ENCODE measurements around the gene NAV3.

NAV3 gene, protein sequence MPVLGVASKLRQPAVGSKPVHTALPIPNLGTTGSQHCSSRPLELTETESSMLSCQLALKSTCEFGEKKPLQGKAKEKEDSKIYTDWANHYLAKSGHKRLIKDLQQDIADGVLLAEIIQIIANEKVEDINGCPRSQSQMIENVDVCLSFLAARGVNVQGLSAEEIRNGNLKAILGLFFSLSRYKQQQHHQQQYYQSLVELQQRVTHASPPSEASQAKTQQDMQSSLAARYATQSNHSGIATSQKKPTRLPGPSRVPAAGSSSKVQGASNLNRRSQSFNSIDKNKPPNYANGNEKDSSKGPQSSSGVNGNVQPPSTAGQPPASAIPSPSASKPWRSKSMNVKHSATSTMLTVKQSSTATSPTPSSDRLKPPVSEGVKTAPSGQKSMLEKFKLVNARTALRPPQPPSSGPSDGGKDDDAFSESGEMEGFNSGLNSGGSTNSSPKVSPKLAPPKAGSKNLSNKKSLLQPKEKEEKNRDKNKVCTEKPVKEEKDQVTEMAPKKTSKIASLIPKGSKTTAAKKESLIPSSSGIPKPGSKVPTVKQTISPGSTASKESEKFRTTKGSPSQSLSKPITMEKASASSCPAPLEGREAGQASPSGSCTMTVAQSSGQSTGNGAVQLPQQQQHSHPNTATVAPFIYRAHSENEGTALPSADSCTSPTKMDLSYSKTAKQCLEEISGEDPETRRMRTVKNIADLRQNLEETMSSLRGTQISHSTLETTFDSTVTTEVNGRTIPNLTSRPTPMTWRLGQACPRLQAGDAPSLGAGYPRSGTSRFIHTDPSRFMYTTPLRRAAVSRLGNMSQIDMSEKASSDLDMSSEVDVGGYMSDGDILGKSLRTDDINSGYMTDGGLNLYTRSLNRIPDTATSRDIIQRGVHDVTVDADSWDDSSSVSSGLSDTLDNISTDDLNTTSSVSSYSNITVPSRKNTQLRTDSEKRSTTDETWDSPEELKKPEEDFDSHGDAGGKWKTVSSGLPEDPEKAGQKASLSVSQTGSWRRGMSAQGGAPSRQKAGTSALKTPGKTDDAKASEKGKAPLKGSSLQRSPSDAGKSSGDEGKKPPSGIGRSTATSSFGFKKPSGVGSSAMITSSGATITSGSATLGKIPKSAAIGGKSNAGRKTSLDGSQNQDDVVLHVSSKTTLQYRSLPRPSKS (N-terminal part only)

DNA sequence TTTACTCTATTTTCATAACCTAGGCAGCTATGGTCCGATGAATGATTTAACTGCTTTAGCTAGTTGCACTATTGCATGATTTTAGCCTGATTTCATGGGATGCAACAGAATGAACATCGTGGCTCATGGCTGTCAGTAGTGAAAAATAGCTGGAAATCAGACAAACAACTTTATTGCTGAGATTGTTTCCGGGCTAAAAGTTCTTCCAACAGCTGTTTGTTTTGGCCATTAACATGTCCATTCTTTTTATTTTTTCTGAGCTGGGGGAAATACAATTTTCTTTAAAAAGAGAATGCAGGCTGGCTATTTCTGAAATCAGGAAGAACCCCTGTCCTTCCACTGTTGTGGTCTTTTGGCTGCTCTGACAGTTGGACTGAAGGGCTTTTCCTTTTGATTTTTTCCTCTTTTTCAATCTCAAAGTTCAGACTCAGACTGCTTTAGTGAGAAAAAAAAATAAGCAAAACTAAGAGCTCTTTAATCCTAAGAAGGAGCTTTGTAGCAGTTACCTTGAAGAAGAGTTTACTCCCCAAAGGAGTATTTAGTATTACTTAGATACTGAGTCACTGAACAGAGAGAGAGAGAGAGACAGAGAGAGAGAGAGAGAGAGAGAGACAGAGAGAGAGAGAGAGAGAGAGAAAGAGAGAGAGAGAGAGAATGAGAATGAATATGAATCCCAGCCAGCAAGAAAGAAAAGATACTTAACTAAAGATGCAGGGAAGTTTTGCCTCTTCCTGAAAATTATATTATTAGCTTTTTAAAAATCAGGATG lies at the start of gene NAV3:
TSS of gene NAV3 (plus strand) at position 312 of the 769 bp plus-strand sequence. CDS start 568 bp downstream, outside the sequence.
- no peak within 1 kb of the TSS for H2AFZ ChIP-seq (ENCODE audit: low read depth, low read length)
- peaks cover 3% of the 10 kb centered on the region for H3K4me1 ChIP-seq (ENCODE audit: insufficient read depth, low read length)
- H3K36me3 ChIP-seq (ENCODE audit: insufficient read depth, low read length) = no peaks in the 10 kb centered on the region
- no peaks in the 10 kb centered on the region for H3K27me3 ChIP-seq (ENCODE audit: insufficient read depth, low read length)
- no peaks in the 10 kb centered on the region for H3K9me3 ChIP-seq (ENCODE audit: low read length)
- no peak within 1 kb of the TSS for H3K4me3 ChIP-seq (ENCODE audit: low read length)

DNA sequence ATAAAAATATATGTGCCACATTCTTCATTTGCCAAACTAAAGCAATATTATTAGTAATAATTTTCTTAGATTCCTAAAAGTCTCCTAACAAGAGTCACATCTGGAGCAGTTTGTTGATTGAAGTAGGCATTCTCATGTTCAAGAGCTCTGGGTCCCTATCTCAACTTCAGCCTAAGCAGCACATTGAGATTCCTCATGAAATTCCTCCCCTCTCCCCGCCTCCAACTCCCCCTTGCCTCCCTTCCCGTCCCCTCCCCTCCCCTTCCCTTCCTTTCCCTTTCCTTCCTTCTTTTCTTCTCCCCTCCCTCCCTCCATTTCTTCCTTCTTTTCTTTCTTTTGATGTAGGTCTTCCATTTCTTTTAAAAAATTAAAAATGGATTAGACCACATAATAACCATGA lies 48.7 kb upstream of the NAV3 start:
- H3K4me1 ChIP-seq (ENCODE audit: insufficient read depth, low read length) = no peaks in the 10 kb centered on the region

DNA sequence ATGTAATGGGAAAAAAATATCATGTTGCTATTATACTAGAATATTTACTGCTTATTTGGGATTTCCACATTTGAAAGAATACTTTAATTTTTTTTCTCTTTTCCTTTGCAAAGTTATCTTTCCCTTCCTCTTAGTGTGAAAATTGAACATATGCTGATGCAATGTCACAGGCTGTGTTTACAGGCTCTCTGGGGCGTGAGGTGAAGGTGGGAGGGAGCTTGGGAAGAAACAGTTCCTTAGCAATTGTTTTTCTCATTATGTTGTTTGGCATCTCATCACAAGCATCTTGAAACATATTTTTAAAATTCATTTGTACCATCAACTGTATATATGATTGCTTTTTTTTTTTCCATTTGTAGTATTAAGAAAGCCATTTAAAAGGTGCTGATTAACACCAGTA lies 47.9 kb upstream of the NAV3 start:
- H3K27me3 ChIP-seq (ENCODE audit: insufficient read depth, low read length) = no peaks in the 10 kb centered on the region
- H3K9me3 ChIP-seq (ENCODE audit: low read length) = no peaks in the 10 kb centered on the region
- no peaks in the 10 kb centered on the region for H3K36me3 ChIP-seq (ENCODE audit: insufficient read depth, low read length)
- H3K4me1 ChIP-seq (ENCODE audit: insufficient read depth, low read length) = no peaks in the 10 kb centered on the region
- no peak overlapping the region for H2AFZ ChIP-seq (ENCODE audit: low read depth, low read length)
- H3K4me3 ChIP-seq (ENCODE audit: low read length) = no peak overlapping the region

More for the DNA sequence above, 48.7 kb upstream of the NAV3 start:
- H3K4me3 ChIP-seq (ENCODE audit: low read length) = no peak overlapping the region
- H3K9me3 ChIP-seq (ENCODE audit: low read length) = no peaks in the 10 kb centered on the region
- H3K27me3 ChIP-seq (ENCODE audit: insufficient read depth, low read length) = no peaks in the 10 kb centered on the region
- no peak overlapping the region for H2AFZ ChIP-seq (ENCODE audit: low read depth, low read length)
- H3K36me3 ChIP-seq (ENCODE audit: insufficient read depth, low read length) = no peaks in the 10 kb centered on the region

DNA sequence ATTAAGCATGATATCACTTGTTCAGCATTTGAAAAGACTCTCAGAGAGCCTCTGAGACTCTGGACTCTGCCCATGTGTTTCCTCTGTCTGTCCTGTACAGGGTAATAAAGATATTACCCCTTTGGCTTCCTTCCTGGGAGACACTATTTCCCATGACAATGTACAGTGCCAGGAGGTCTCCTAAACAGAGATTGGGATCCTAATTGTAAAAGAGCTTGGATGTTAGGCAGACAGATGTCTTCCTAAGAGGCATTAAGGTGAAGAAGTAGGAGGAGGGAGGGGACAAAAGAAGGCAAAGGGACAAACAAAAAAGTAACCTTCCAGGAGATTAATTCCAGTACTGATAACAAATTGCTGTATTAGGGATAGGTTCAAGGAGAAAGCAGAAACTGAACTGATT lies 45.5 kb upstream of the NAV3 start:
- Histone ChIP-seq H3K36me3 (ENCODE audit: insufficient read depth, low read length) (no peaks in the 10 kb centered on the region), H3K9me3 (ENCODE audit: low read length) (no peaks in the 10 kb centered on the region), H3K27me3 (ENCODE audit: insufficient read depth, low read length) (no peaks in the 10 kb centered on the region), H3K4me1 (ENCODE audit: insufficient read depth, low read length) (no peaks in the 10 kb centered on the region), H3K4me3 (ENCODE audit: low read length) (no peak overlapping the region), H2AFZ (ENCODE audit: low read depth, low read length) (no peak overlapping the region)

DNA sequence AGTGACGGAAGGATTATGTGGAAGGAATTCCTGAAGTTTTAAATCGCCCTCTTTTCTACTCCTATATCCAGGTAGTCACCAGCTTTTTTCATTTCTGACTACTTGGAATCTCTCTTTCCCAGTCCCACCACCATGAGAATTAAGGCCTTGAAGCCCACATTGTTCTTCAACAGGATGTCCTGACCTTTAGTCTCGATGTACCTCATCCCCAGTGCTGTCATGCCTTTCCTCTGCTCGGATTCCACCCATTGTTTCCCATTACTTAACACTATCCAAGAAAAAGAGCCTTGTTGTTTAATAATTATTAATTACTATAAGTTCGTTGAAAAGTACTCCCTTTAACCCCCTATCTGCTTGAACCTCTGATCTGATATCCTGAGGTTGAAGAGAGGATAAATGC lies 44.0 kb upstream of the NAV3 start:
- H3K36me3 ChIP-seq (ENCODE audit: insufficient read depth, low read length) = no peaks in the 10 kb centered on the region
- H3K9me3 ChIP-seq (ENCODE audit: low read length) = no peaks in the 10 kb centered on the region
- H3K4me3 ChIP-seq (ENCODE audit: low read length) = no peak overlapping the region
- no peak overlapping the region for H2AFZ ChIP-seq (ENCODE audit: low read depth, low read length)
- no peaks in the 10 kb centered on the region for H3K27me3 ChIP-seq (ENCODE audit: insufficient read depth, low read length)
- H3K4me1 ChIP-seq (ENCODE audit: insufficient read depth, low read length) = no peaks in the 10 kb centered on the region

DNA sequence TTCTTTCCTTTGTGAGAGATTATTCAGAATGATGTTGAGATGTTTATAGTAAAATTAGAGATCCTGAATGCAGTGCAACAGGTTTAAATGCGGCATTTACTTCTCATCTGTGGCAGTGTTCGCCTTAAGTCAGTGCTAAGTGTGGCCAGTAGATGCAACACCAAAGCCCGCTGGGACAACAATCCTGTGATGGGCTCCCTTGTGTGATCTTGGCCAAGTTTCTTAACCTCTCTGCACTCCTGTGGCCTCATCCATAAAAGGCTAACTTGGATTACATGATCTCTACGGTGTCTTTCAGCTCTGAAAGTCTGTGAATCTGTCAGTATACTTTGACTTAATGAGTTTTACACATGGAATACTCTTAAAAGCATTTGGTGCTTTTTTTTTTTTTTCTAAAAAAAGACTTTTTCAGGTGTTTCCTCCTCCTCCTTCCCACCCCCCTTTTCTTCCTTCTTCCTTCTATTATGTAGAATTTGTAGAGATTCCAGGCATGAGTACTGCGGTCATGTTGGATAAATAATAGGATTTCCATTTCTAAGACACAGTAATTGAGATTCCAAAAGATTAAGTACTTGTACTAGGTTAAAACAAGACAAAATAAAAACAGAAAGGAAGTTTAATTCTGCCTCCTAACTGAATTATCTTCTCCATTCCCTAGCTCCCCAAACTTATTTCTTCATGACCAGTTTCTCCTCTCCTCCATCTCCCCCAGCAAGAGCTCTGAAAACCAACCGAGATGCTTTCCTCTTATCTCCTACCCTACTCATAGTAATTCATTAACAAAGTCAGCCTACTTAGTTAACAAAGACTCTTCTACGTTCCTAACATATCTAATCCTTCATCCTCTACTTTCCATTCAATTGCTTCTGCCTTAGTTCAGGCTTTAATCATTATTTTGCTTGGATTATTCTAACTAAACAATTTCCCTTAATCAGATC lies 42.2 kb upstream of the NAV3 start:
- no peaks in the 10 kb centered on the region for H3K36me3 ChIP-seq (ENCODE audit: insufficient read depth, low read length)
- no peak overlapping the region for H3K4me3 ChIP-seq (ENCODE audit: low read length)
- H3K4me1 ChIP-seq (ENCODE audit: insufficient read depth, low read length) = no peaks in the 10 kb centered on the region
- no peaks in the 10 kb centered on the region for H3K27me3 ChIP-seq (ENCODE audit: insufficient read depth, low read length)
- no peaks in the 10 kb centered on the region for H3K9me3 ChIP-seq (ENCODE audit: low read length)
- H2AFZ ChIP-seq (ENCODE audit: low read depth, low read length) = no peak overlapping the region

DNA sequence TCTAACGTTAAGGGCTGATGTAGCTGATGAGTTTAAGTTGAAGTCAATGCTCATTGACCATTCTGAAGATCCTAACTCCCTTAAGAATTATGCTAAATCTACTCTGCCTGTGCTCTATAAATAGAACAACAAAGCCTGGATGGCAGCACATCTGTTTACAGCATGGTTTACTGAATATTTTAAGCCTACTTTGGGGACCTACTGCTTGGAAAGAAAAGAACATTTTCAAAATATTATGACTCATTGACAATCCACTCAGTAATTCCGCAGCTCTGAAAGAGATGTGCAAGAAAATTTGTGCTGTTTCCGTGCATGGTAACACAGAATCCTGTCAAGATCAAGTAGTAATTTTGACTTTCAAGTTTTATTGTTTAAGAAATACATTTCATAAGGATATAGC lies 35.0 kb upstream of the NAV3 start:
- H2AFZ ChIP-seq (ENCODE audit: low read depth, low read length) = no peak overlapping the region
- H3K36me3 ChIP-seq (ENCODE audit: insufficient read depth, low read length) = no peaks in the 10 kb centered on the region
- no peaks in the 10 kb centered on the region for H3K4me1 ChIP-seq (ENCODE audit: insufficient read depth, low read length)
- H3K4me3 ChIP-seq (ENCODE audit: low read length) = no peak overlapping the region
- no peaks in the 10 kb centered on the region for H3K9me3 ChIP-seq (ENCODE audit: low read length)
- no peaks in the 10 kb centered on the region for H3K27me3 ChIP-seq (ENCODE audit: insufficient read depth, low read length)

DNA sequence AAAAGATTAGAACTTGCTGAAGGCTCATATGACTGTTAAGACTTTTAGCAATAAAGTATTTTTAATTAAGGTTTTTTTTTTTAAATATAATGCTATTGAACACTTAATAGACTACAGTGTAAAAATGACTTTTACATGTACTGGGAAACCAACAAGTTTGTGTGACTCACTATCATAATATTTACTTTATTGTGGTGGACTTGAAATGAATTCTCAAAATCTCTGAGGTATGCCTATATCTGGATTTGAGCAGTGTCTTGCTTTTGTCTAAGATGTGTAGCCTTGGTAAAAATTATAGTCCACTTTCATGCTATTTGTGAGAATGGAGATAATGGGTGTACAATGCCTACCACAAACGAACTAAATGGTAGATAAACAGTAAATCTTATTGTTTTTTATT lies 33.9 kb upstream of the NAV3 start:
- Histone ChIP-seq H3K36me3 (ENCODE audit: insufficient read depth, low read length) (no peaks in the 10 kb centered on the region), H3K4me1 (ENCODE audit: insufficient read depth, low read length) (no peaks in the 10 kb centered on the region), H3K27me3 (ENCODE audit: insufficient read depth, low read length) (no peaks in the 10 kb centered on the region), H3K9me3 (ENCODE audit: low read length) (no peaks in the 10 kb centered on the region), H3K4me3 (ENCODE audit: low read length) (no peak overlapping the region), H2AFZ (ENCODE audit: low read depth, low read length) (no peak overlapping the region)

DNA sequence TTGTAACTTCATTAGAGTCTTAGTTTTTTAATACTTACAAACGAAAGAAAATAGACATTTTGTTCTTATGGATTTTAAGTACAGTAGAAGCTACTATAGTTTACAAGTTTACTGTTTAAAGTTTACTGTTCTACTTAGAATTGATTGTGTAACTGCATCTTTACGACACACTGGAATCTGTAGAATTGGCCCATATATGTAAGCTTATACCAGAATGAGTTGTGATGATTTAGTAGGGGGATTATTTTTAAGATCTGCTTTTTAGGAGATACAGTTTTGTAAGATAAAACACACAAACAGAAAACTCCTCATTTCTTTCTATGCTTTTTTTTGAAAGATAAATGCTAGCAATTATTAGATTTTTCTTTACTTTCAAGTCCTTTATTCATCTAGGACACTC lies 30.2 kb upstream of the NAV3 start:
- Histone ChIP-seq H2AFZ (ENCODE audit: low read depth, low read length) (no peak overlapping the region), H3K27me3 (ENCODE audit: insufficient read depth, low read length) (no peaks in the 10 kb centered on the region), H3K4me3 (ENCODE audit: low read length) (no peak overlapping the region), H3K9me3 (ENCODE audit: low read length) (no peaks in the 10 kb centered on the region), H3K4me1 (ENCODE audit: insufficient read depth, low read length) (no peaks in the 10 kb centered on the region), H3K36me3 (ENCODE audit: insufficient read depth, low read length) (no peaks in the 10 kb centered on the region)

DNA sequence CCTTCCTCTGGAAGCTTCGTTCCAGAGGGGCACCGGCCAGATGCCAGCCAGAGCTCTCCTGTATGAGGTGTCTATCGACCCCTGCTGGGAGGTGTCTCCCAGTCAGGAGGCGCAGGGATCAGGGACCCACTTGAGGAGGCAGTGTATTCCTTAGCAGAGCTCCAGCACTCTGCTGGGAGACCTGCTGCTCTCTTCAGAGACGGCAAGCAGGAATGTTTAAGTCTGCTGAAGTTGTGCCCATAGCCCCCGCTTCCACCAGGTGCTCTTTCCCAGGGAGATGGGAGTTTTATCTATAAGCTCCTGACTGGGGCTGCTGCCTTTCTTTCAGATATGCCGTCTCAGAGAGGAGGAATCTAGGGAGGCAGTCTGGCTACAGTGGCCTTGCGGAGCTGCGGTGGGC lies 22.2 kb upstream of the NAV3 start:
- H3K4me3 ChIP-seq (ENCODE audit: low read length) = no peak overlapping the region
- H2AFZ ChIP-seq (ENCODE audit: low read depth, low read length) = no peak overlapping the region
- no peaks in the 10 kb centered on the region for H3K36me3 ChIP-seq (ENCODE audit: insufficient read depth, low read length)

DNA sequence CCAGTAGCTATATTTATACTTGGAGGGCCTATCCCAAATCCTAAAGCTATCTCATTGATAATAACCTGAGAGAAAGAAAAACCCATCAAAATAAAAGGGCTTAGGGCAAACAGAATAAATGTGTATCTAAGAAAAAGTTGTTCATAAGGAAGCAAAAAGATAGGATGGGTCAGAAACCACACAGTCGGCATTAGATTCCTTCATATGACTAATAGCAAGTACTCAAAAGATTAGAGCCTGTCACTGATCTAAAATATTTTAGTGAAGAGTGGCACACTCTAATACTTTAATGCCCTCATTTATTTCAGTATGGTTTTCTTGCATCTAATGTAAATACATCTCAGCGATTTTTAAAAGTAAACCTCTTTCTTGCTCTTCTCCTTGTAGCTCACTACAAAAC lies 17.1 kb upstream of the NAV3 start:
- Histone ChIP-seq H3K36me3 (ENCODE audit: insufficient read depth, low read length) (no peaks in the 10 kb centered on the region), H3K9me3 (ENCODE audit: low read length) (no peaks in the 10 kb centered on the region), H2AFZ (ENCODE audit: low read depth, low read length) (no peak overlapping the region), H3K4me3 (ENCODE audit: low read length) (no peak overlapping the region), H3K4me1 (ENCODE audit: insufficient read depth, low read length) (no peaks in the 10 kb centered on the region), H3K27me3 (ENCODE audit: insufficient read depth, low read length) (no peaks in the 10 kb centered on the region)

More for the DNA sequence above, 22.2 kb upstream of the NAV3 start:
- H3K27me3 ChIP-seq (ENCODE audit: insufficient read depth, low read length) = no peaks in the 10 kb centered on the region
- H3K9me3 ChIP-seq (ENCODE audit: low read length) = no peaks in the 10 kb centered on the region
- no peaks in the 10 kb centered on the region for H3K4me1 ChIP-seq (ENCODE audit: insufficient read depth, low read length)

DNA sequence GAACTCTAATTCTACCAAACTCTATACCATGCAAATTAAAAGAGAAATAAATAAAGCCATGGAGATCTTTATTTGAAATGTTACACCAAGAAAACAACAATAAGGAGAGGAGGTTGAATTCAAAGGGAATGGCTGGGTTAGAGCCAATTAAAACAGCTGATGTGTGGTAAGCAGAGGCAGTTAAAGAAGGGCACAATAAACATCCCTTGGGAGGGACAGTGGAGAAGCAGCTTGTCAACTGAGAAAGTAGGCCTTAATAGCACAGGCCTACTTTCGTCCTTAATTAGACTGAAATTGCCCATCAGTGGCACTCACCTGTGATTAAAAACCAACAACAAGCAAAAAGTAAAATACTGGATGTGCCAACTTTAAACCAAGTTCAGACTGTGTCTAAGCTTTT lies 16.3 kb upstream of the NAV3 start:
- H3K27me3 ChIP-seq (ENCODE audit: insufficient read depth, low read length) = no peaks in the 10 kb centered on the region
- no peak overlapping the region for H2AFZ ChIP-seq (ENCODE audit: low read depth, low read length)
- no peaks in the 10 kb centered on the region for H3K9me3 ChIP-seq (ENCODE audit: low read length)
- H3K36me3 ChIP-seq (ENCODE audit: insufficient read depth, low read length) = no peaks in the 10 kb centered on the region
- H3K4me3 ChIP-seq (ENCODE audit: low read length) = no peak overlapping the region
- H3K4me1 ChIP-seq (ENCODE audit: insufficient read depth, low read length) = no peaks in the 10 kb centered on the region
